GM18517 (cell line): Measurements from ENCODE around the gene EHD4.

Experiments used
- ATAC-seq: cut with Tn5 transposase; IDR thresholded peaks from one replicate; pipeline ENCODE4 v1.9.1; 2021; ENCODE audit warnings: mild to moderate bottlenecking, moderate library complexity; ENCODE audit not compliant: unreplicated experiment

Gene EHD4

GRCh38 chr15:41958002-41958420 lies 14.3 kb downstream of the EHD4 start:
- ATAC-seq, result no peak

- peak; percentile 60 for ATAC-seq
Measured at GRCh38 chr15:41957021-41957897, 15.1 kb downstream of the EHD4 start.

GRCh38 chr15:41955807-41956525 lies 16.4 kb downstream of the EHD4 start:
- no peak for ATAC-seq

- ATAC-seq, result no peak
Measured at GRCh38 chr15:41955100-41955499, 17.3 kb downstream of the EHD4 start.

GRCh38 chr15:41954036-41954435 lies 18.3 kb downstream of the EHD4 start:
- no peak for ATAC-seq

- no peak for ATAC-seq
Measured at GRCh38 chr15:41952013-41952563, 20.3 kb downstream of the EHD4 start.

- ATAC-seq, result no peak
Measured at GRCh38 chr15:41951571-41951970, 20.8 kb downstream of the EHD4 start.

- no peak for ATAC-seq
Measured at GRCh38 chr15:41950489-41950888, 21.9 kb downstream of the EHD4 start.

- no peak for ATAC-seq
Measured at GRCh38 chr15:41950127-41950483, 22.3 kb downstream of the EHD4 start.

- ATAC-seq, result no peak
Measured at GRCh38 chr15:41949401-41950126, 22.8 kb downstream of the EHD4 start.

GRCh38 chr15:41948490-41948889 lies 23.9 kb downstream of the EHD4 start:
- ATAC-seq, result no peak

GRCh38 chr15:41946970-41947369 lies 25.4 kb downstream of the EHD4 start:
- no peak for ATAC-seq

- ATAC-seq, result no peak
Measured at GRCh38 chr15:41945731-41946130, 26.6 kb downstream of the EHD4 start.

- no peak for ATAC-seq
Measured at GRCh38 chr15:41945221-41945620, 27.1 kb downstream of the EHD4 start.

- ATAC-seq, result no peak
Measured at GRCh38 chr15:41944313-41944940, 27.9 kb downstream of the EHD4 start.

- no peak for ATAC-seq
Measured at GRCh38 chr15:41943543-41944312, 28.6 kb downstream of the EHD4 start.

- no peak for ATAC-seq
Measured at GRCh38 chr15:41942886-41943285, 29.5 kb downstream of the EHD4 start.

GRCh38 chr15:41941644-41942415 lies 30.5 kb downstream of the EHD4 start:
- no peak for ATAC-seq

GRCh38 chr15:41940441-41940857 lies 31.9 kb downstream of the EHD4 start:
- no peak for ATAC-seq
